Measurements from ENCODE around the gene FEM1B.

FEM1B gene

GRCh38 chr15:68336516-68336915, 59.0 kb downstream of the FEM1B start:
- Histone ChIP-seq H3K27ac (no peak overlapping the region), H3K4me1 (ENCODE audit: control insufficient read depth in 1 of 2, insufficient read depth in 1 of 2, low read depth in 1 of 2, low read length in 1 of 2) (no peaks in the 10 kb centered on the region), H3K27me3 (peaks cover 24% of the 10 kb centered on the region), H3K9me3 (no peaks in the 10 kb centered on the region), H3K36me3 (no peaks in the 10 kb centered on the region), H3K4me3 (ENCODE audit: low read depth in 1 of 2, low read length in 1 of 2) (no peak overlapping the region)
- no peak for TF ChIP-seq CTCF (IDR thresholded peaks at IDR 0.05)

GRCh38 chr15:68337826-68338225, 60.3 kb downstream of the FEM1B start:
- no peaks in the 10 kb centered on the region for H3K36me3 ChIP-seq
- H3K9me3 ChIP-seq: no peaks in the 10 kb centered on the region
- H3K4me1 ChIP-seq (ENCODE audit: control insufficient read depth in 1 of 2, insufficient read depth in 1 of 2, low read depth in 1 of 2, low read length in 1 of 2): no peaks in the 10 kb centered on the region
- no peak overlapping the region for H3K27ac ChIP-seq
- H3K4me3 ChIP-seq (ENCODE audit: low read depth in 1 of 2, low read length in 1 of 2): no peak overlapping the region
- peaks cover 24% of the 10 kb centered on the region for H3K27me3 ChIP-seq
- no peak for TF ChIP-seq CTCF (IDR thresholded peaks at IDR 0.05)

- Histone ChIP-seq H3K9me3 (no peaks in the 10 kb centered on the region), H3K4me3 (ENCODE audit: low read depth in 1 of 2, low read length in 1 of 2) (no peak overlapping the region), H3K36me3 (no peaks in the 10 kb centered on the region), H3K27ac (no peak overlapping the region), H3K4me1 (ENCODE audit: control insufficient read depth in 1 of 2, insufficient read depth in 1 of 2, low read depth in 1 of 2, low read length in 1 of 2) (no peaks in the 10 kb centered on the region), H3K27me3 (peaks cover 7% of the 10 kb centered on the region)
- no peak for TF ChIP-seq CTCF (IDR thresholded peaks at IDR 0.05)
Observed at GRCh38 chr15:68339481-68339880, 61.9 kb downstream of the FEM1B start.

- Histone ChIP-seq H3K4me3 (ENCODE audit: low read depth in 1 of 2, low read length in 1 of 2) (no peak overlapping the region), H3K36me3 (no peaks in the 10 kb centered on the region), H3K27me3 (no peaks in the 10 kb centered on the region), H3K9me3 (no peaks in the 10 kb centered on the region), H3K27ac (no peak overlapping the region), H3K4me1 (ENCODE audit: control insufficient read depth in 1 of 2, insufficient read depth in 1 of 2, low read depth in 1 of 2, low read length in 1 of 2) (no peaks in the 10 kb centered on the region)
- TF ChIP-seq CTCF (IDR thresholded peaks at IDR 0.05): no peak
Observed at GRCh38 chr15:68340726-68341671, 63.5 kb downstream of the FEM1B start.

- no peaks in the 10 kb centered on the region for H3K36me3 ChIP-seq
Observed at GRCh38 chr15:68341760-68342725, 64.5 kb downstream of the FEM1B start.

More at GRCh38 chr15:68341760-68342725, 64.5 kb downstream of the FEM1B start:
- TF ChIP-seq CTCF (IDR thresholded peaks at IDR 0.05): no peak
- Histone ChIP-seq H3K27ac (no peak overlapping the region), H3K4me1 (ENCODE audit: control insufficient read depth in 1 of 2, insufficient read depth in 1 of 2, low read depth in 1 of 2, low read length in 1 of 2) (no peaks in the 10 kb centered on the region), H3K4me3 (ENCODE audit: low read depth in 1 of 2, low read length in 1 of 2) (no peak overlapping the region), H3K9me3 (no peaks in the 10 kb centered on the region), H3K27me3 (no peaks in the 10 kb centered on the region)
